ENCODE results near the gene HMGCLL1.

The HMGCLL1 gene

GRCh38 chr6:55578537-55579363, at the start of gene HMGCLL1:
Gene HMGCLL1, minus strand, starts transcription at chr6:55579192. Its CDS starts 137 bp downstream, at chr6:55579055.
- DNase-seq, result peak; percentile 81

GRCh38 chr6:55621993-55622392, 43.0 kb upstream of the HMGCLL1 start:
- no peak for DNase-seq

DNA sequence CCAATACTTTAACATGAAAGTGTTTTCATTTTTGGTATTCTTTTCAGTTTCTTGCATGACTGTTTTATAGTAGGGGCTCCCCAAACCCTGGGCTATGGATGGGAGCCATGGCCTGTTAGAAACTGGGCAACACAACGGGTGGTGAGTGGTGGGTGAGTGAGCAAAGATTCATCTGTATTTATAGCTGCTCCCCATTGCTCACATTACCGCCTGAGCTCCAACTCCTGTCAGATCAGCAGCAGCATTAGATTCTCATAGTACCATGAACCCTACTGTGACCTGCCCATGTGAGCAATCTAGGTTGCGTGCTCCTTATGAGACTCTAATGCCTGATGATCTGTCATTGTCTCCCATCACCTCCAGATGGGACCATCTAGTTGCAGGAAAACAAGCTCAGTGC, 42.3 kb upstream of the HMGCLL1 start:
- no peak for DNase-seq

- no peak for DNase-seq
These were observed 38.3 kb upstream of the HMGCLL1 start for GRCh38 chr6:55617272-55617671.

DNA sequence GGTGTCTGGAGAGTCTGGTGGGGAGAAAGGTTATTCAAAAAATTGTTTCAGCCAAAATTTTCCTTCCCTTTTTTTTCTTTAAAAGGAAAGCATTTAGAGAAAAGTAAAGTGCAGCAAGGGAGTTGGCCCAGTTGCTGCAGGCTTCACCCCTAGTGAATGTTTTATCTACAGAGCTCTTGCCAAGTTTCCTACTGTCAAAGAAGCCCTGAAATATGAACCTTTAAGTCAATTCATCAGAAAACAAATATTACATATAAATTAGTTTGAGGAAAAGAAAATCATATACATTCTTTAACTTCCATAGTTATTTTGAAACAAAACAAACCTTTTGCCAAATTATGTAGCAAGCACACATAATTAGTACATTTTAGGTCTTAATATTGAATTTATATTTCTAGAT, 25.0 kb upstream of the HMGCLL1 start:
- DNase-seq, result no peak

- DNase-seq, result no peak
These were observed 22.1 kb upstream of the HMGCLL1 start for GRCh38 chr6:55601120-55601519.

DNA sequence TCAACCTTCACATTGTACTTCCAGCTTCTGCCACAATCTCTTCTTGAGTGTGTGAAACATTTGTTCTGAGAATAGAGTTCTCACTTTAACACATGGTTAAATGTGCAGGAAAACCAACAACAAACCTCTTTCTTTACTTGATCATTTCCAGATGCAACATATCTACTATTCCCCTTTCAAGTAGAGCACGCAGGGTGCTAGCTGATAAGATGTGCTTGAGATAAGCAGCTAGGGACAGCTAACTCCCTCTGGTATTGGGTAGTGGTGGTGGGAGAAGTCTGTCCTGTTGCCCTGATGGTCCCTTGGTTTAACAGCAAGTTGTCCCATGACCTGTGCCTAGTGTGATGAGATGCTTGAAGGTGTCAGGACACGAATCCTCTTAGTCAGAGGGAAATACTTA, 15.4 kb upstream of the HMGCLL1 start:
- no peak for DNase-seq

GRCh38 chr6:55584654-55585354, 5.8 kb upstream of the HMGCLL1 start:
- no peak for DNase-seq

DNA sequence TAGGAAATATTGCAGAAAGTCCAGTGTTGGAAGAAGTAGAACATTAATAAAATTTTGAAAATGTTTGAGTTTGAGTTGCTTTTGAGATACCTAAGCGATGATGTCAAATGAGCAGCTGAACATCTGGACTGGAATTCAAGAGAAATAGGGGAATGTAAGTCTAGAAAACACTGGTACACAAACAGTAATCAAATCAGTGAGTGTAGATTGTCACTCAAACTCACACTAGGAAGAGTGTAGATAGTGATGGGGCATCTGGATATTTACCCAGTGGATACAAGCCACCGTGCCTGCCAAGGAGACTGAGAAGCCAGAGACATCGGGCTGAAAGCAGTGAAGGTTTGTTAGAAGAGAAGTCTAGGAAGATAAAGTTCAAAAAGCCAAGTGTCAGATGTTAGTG, 2.2 kb downstream of the HMGCLL1 start:
- no peak for DNase-seq

DNA sequence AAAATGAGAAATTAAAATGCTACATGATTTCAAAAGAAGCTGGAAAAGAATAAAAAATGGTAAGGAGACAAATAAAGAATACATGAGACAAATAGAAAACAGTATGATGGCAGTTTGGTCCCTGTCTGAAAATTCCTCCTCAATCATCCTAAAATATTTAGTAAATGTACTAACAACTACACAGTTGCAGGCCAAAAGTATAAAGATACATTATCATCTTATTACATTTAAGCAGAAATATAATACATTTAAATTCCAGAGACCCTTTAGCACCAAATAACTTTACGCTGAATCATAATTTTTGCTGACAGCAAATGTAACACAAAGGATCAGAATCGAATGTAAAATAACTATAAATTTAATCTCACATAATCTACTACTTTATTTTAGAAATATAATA, 4.4 kb downstream of the HMGCLL1 start:
- no peak for DNase-seq

DNA sequence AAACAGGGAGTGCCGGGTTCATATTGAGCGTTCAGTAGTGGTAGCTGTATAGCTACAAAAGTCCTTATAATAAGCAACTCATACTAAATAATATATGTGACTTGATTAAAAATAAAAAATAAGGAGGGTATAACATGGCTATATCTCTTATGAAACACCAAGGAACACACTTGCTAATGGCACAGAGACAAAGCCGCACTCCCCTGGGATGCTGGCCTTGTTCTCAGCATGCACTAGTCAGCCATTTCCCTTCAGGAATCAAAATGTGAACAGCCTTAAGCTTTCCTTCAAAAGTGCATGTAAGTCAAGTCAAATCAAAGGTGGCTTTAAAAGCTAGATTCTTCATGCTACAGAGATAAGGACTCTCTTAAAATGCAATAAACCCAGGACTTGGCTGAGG, 9.4 kb downstream of the HMGCLL1 start:
- DNase-seq, result no peak

DNA sequence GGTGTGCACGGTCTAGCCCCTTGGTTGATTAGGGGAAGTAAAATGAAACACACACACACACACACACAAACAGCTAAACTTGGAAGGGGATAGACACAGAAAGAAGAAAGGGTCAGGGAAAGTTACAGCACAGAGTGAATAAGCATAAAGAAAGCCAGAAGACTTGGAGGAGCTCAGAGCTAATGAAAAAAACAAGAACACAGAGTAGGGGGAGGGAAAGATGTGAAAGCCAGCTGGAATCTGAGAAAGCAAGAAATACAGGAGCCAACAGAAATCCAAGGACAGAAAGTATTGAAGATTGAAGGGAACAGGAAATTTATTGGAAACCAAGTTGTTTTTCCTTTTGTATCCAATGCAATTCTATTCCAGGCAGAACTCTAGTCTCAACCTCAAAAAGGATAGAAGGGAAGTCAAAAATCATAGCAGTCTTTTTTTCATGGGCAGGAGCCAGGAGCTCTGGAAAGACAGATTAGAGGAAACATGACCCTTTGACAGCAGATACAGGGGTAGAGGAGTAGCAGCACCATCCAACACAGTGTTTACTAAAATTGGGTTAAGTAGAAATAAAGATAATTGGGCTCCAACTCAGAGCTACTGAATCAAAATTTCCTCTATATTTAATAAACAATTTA, 10.1 kb downstream of the HMGCLL1 start:
- no peak for DNase-seq

- no peak for DNase-seq
These were observed 11.4 kb downstream of the HMGCLL1 start for GRCh38 chr6:55567558-55567957.

GRCh38 chr6:55566036-55566710, 12.8 kb downstream of the HMGCLL1 start:
- DNase-seq, result no peak

GRCh38 chr6:55562318-55562717, 16.7 kb downstream of the HMGCLL1 start:
- no peak for DNase-seq

DNA sequence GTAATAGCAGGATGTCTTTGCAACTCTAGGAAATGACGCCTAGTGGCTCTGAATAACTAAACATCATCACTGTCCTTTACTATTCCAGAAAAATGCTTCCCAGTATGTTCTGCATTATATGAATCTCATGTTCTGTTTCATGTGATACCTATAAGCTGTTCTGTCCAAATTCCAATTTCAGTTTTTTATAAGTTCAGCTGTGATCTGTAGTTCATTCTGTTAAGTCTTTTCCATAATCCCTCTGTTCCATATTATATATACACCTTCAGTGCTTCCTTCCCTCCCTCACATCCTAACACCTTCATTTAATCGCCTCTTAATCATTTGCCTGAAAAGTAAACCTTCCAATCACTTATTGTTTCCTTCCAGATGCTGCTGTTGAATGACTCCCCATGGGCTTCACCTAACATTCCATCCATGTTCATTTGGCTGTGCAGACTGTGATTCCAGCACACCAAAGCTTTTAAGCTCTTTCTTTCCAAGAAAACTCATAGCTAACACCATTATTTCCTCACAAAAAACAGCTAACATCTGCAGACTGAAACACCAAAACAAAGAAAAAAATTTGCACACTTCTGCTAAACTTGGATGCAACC, 18.6 kb downstream of the HMGCLL1 start:
- no peak for DNase-seq

DNA sequence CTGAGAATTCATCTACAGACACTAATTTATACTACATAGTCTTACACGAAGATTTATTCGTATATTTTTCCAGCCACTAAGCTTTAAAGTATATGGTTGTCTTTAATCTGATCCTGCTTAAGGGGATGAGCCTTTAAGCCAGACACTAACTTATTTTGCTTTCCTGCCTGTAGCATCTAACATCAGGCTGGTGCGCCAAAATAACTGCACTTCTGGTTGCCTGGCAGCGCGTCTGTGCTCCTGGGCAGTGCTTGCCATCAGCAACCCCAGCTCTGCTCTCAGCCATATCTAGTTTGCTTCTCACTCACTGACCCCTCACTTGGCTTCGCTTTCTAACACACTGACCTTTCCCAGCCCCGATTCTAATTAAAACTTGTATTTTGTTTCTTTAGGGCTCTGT, 21.8 kb downstream of the HMGCLL1 start:
- DNase-seq, result no peak

DNA sequence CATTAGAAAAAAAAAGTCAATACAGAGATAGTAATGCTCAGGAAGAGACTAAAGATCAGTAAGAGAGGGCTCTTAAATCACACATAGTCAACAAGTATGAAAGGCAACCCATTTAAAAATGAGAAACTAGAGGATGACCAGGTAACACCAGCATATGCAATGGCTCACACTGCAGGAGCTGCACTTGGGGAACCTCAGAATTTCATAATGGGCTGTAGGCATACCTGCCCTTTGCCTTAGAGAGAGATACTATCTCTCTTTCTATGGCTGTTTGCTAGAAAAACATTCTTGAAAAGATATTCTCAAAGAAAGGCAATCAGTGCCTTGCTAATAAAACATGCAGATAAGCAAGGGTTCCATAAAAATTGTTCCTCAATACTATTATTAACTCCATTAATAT, 33.2 kb downstream of the HMGCLL1 start:
- DNase-seq, result no peak

GRCh38 chr6:55543633-55544309, 35.2 kb downstream of the HMGCLL1 start:
- no peak for DNase-seq

DNA sequence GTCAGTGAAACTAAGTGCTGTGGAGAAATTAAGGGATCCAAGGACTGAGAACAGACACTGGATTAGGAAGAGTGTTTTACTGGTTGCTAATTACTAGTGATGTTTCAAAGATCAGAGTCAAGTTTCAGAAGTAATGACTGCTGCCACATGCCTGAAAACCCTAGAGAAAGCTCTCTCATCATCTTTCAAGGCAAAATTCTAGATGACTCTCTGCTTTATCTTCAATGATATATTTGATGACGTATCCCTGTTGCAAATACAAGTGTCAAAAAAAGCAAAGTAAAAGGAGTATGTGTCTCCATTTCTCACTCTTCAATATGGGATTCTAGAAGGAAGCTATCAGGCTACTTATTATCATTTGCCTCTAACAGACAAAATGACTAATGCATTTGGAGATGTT, 38.0 kb downstream of the HMGCLL1 start:
- DNase-seq, result no peak

DNA sequence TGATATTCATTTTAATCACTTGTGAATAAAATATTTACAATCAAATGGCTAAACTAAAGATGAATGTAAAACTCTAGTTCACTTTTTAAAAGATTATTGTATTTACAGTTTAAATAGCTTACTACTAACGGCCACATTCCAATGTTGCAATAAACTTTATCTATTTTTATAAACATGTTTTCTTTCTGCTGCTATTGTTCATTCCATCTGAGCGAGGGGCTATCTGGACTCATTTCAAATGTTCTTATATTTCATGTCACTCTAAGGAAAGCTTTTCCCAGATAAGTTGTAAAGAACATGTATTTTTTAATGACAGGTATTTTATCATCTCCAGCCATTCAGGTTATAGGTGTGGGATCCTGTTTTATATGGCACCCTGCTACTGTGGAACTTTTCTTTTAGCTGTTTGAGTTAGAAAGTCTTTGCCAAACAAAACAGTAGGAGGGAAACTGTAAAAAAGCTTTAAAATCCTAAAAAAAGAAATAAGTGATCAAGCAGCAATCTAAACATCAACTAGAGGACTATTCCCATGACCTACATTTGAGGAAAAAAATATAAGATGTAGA, 42.5 kb downstream of the HMGCLL1 start:
- DNase-seq, result no peak

GRCh38 chr6:55531496-55531895, 47.5 kb downstream of the HMGCLL1 start:
- no peak for DNase-seq

All from COR-L47 (cell line).